Stimulated activated CD8-positive, alpha-beta memory T cell treated with anti-CD3 and anti-CD28 coated beads, Interleukin-7, amount 100 ng/mL, for 1 hour (primary cell): ENCODE measurements around the gene AP1G1.
"Not testable (repeated sequence)": the region's sequence is repeated elsewhere in the genome, so short reads cannot be mapped to it uniquely, and the experiment has no call there.

Experiments
- DNase-seq, 2 donors: peaks; one replicate each; pipeline ENCODE4 v3.0.0-alpha.2; 2020; ENCODE audit warnings: low read depth in 2 of 2

AP1G1 gene

GRCh38 chr16:71810155-71810530, 1.5 kb upstream of the AP1G1 start:
- DNase-seq: not testable (repeated sequence)

GRCh38 chr16:71807905-71808592, 585 bp downstream of the AP1G1 start:
- no peak for DNase-seq

GRCh38 chr16:71803305-71803690, 5.3 kb downstream of the AP1G1 start:
- no peak for DNase-seq

GRCh38 chr16:71796501-71797097, 12.0 kb downstream of the AP1G1 start:
- no peak for DNase-seq

- no peak for DNase-seq
Measured at GRCh38 chr16:71794943-71795342, 13.7 kb downstream of the AP1G1 start.

- no peak for DNase-seq
Measured at GRCh38 chr16:71794018-71794417, 14.6 kb downstream of the AP1G1 start.

- DNase-seq: no peak
Measured at GRCh38 chr16:71792176-71792575, 16.5 kb downstream of the AP1G1 start.

- not testable (repeated sequence) for DNase-seq
Measured at GRCh38 chr16:71790329-71790728, 18.3 kb downstream of the AP1G1 start.

- DNase-seq: no peak
Measured at GRCh38 chr16:71789136-71789535, 19.5 kb downstream of the AP1G1 start.

GRCh38 chr16:71788578-71788977, 20.1 kb downstream of the AP1G1 start:
- DNase-seq: no peak

GRCh38 chr16:71785143-71785542, 23.5 kb downstream of the AP1G1 start:
- DNase-seq: not testable (repeated sequence)

GRCh38 chr16:71784093-71784492, 24.5 kb downstream of the AP1G1 start:
- DNase-seq: no peak

GRCh38 chr16:71781741-71782140, 26.9 kb downstream of the AP1G1 start:
- no peak for DNase-seq

- no peak for DNase-seq
Measured at GRCh38 chr16:71780521-71781089, 28.0 kb downstream of the AP1G1 start.

- DNase-seq: no peak
Measured at GRCh38 chr16:71778780-71779179, 29.9 kb downstream of the AP1G1 start.

GRCh38 chr16:71777329-71777728, 31.3 kb downstream of the AP1G1 start:
- DNase-seq: no peak

- DNase-seq: no peak
Measured at GRCh38 chr16:71775949-71776348, 32.7 kb downstream of the AP1G1 start.

GRCh38 chr16:71771571-71771970, 37.1 kb downstream of the AP1G1 start:
- DNase-seq: no peak

GRCh38 chr16:71769222-71769621, 39.4 kb downstream of the AP1G1 start:
- DNase-seq: no peak

- no peak for DNase-seq
Measured at GRCh38 chr16:71767060-71767900, 41.4 kb downstream of the AP1G1 start.

- no peak for DNase-seq
Measured at GRCh38 chr16:71762186-71762585, 46.4 kb downstream of the AP1G1 start.

GRCh38 chr16:71761097-71761496, 47.5 kb downstream of the AP1G1 start:
- no peak for DNase-seq
